GM21390 (cell line): ENCODE data around the gene WIPI1.
"Not testable (repeated sequence)": the region's sequence is repeated elsewhere in the genome, so short reads cannot be mapped to it uniquely, and the experiment has no call there.

ENCODE experiments used
- ATAC-seq: cut with Tn5 transposase; IDR thresholded peaks from one replicate; pipeline ENCODE4 v1.9.1; 2021; ENCODE audit not compliant: unreplicated experiment

Gene WIPI1, protein sequence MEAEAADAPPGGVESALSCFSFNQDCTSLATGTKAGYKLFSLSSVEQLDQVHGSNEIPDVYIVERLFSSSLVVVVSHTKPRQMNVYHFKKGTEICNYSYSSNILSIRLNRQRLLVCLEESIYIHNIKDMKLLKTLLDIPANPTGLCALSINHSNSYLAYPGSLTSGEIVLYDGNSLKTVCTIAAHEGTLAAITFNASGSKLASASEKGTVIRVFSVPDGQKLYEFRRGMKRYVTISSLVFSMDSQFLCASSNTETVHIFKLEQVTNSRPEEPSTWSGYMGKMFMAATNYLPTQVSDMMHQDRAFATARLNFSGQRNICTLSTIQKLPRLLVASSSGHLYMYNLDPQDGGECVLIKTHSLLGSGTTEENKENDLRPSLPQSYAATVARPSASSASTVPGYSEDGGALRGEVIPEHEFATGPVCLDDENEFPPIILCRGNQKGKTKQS

DNA sequence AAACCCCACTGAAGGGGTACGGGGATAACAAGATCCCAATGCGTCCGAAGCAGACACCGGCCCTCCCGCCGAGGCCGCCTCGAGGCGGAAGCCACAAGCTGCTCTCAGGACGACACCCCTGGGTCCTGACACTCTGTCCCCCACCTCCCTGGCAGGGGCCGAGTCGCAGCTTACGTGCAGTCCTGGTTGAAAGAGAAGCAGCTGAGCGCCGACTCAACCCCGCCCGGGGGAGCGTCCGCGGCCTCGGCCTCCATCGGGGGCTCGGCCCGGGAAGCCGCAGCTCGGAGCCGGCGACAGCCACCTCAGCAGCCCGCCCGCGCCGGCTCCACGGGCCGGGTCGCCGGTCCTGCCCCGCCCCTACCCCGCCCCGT, at the start of gene WIPI1:
TSS of gene WIPI1 (minus strand) at position 329 of the 371 bp plus-strand sequence. CDS start at position 254, 75 bp downstream.
- peak; percentile 24 for ATAC-seq

DNA sequence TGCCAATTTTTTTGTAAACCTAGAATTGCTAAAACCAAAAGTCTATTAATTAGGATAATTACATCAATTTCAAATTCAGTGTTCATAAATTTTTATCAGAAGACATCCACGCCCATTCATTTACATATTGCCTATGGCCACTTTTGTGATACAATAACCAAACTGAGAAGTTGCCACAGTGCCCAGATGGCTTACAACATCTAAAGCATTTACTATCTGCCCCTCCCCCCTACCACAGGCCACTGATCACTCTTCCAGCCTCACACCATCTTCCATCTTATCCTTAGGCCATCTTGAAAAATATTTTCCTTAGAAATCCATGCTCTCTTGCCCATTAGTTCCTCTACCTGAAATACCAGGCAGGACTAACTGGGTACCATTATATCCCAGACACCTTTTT, 48.7 kb upstream of the WIPI1 start:
- no peak for ATAC-seq

DNA sequence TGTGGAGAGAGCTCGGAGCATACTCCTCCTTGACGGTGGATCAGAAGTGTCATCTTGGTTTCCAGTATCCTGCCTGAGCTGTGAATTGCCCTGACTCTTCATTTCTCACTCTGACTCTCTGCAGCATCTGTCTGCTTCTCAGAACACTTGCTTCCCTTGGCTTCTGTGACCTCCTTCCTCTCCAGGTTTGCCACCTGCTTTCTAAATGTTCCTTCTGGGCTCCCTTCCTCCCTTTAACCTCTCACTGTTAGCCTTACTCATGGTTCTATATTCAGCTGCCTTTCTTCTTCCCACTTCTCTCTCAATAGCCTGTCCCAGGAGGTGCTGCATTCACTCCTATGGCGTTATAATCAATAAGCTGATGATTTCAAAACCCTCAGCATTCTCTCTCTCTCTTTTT, 43.8 kb upstream of the WIPI1 start:
- no peak for ATAC-seq

DNA sequence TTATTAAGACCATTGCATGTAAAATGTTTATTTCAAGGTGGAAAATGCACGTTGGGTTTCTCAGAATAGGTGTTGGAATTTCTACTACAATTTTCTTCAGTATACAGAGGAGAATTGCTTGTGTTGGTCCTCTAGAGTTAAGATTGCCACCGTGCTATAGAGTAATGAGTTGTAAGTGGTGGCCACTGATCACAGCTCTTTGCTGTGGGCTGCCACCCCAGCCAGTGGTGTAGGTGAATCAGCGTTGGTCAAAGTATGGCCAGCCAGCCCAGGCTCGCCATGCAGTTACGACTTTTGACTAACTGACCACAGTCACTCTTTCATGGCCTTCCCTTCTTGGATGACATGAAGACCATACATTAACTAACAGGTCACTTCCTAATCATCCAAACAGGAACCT, 42.3 kb upstream of the WIPI1 start:
- no peak for ATAC-seq

DNA sequence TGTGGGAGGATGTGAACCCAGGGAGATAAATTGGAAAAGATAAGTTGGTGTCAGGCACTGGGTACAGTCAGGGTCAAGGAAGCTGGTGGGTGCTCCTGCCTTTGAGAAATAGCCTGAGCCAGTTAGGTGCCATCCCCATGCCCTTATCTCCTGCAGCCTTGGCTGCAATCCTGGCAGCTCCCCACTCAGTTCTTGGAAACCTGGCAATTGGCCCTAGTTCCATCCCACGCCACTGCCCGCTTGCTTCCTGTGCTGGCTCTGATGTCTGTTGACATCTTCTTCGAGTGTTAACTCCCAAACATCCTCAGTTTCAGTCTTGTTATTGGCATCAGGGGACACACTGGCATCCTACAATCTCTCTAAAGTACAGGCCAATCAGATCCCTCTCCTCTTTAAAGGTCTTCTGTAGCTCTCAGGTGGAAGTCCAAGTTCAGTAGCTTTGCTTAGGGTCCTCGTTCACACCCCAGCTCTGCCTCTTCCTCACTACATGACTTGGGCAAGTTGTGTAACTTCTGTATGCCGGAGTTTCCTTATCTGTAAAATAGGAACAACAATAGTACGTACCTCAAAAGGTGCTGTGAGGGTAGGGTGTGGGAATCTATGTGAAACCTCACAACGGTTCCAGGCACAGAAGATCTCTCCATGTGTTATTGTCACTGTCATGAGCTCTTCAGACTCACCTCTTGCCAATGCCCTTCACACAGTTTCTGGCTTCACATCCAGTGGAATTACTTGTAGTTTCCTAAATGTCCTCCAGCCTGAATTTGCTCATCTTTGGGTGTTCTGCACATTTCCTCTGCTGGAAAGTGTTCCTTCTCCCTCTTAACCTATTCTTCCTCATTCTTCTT, 41.4 kb upstream of the WIPI1 start:
- peak; percentile 30 for ATAC-seq

DNA sequence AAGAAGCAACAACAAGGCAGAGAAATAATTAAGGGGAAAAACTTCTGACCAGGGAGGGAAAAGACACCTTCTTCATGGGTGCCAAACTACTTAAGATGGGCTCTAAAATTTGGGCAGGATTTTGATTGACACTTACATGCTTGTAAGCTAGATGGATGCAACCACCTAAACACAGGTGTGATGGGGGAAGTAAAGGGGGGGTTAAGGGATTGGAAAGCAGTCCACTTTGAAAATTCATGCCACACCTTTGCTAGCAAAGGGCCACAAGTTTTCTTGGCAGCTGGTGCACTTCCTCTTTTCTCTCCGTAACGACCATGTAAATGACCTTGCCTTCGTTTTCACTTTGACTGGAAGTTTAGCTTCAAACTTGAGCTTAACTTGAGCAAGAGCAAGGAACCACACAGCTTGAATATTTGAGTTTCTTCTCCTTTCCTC, 40.6 kb upstream of the WIPI1 start:
- ATAC-seq = peak; percentile 94

DNA sequence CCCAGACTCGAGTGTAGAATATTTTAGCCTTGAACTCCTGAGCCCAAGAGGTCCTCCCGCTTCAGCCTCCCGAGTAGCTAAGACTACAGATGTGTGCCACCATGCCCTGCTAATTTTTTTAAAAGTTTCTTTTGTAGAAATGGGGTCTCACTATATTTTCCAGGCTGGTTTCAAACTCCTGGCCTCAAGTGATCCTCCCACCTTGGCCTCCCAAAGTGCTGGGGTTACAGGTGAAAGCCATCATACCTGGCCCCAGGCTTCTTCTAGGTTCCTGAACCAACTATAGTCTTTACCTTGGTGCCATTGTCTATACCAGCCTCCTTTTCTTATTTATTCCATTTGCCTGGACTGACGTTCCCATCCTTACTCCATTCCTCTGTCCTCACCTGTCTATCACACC, 37.8 kb upstream of the WIPI1 start:
- no peak for ATAC-seq

DNA sequence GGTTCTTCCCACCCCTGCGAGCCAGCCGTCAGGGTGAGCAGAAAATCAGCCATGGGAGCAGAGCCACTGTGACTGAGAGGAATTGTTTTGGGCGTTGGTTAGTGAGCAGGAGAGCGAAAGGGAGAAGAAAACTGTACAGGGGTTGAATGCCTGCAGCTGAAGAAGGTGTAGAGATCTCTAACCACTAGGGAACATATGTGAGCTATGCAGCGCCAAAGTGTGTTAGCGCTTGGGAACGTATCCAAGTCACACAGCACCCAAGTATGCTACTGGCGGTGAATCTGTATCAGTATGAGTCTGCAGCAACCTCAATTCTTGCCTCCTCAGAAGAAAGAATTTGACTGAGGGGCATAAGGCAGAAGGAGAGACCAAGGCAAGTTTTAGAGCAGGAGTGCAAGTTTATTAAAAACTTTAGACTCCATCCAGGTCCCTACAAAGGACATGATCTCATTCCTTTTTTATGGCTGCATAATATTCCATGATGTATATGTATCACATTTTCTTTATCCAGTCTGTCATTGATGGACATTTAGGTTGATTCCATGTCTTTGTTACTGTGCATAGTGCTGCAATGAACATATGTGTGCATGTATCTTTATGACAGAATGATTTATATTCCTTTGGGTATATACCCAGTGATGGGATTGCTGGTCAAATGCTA, 35.2 kb upstream of the WIPI1 start:
- not testable (repeated sequence) for ATAC-seq

DNA sequence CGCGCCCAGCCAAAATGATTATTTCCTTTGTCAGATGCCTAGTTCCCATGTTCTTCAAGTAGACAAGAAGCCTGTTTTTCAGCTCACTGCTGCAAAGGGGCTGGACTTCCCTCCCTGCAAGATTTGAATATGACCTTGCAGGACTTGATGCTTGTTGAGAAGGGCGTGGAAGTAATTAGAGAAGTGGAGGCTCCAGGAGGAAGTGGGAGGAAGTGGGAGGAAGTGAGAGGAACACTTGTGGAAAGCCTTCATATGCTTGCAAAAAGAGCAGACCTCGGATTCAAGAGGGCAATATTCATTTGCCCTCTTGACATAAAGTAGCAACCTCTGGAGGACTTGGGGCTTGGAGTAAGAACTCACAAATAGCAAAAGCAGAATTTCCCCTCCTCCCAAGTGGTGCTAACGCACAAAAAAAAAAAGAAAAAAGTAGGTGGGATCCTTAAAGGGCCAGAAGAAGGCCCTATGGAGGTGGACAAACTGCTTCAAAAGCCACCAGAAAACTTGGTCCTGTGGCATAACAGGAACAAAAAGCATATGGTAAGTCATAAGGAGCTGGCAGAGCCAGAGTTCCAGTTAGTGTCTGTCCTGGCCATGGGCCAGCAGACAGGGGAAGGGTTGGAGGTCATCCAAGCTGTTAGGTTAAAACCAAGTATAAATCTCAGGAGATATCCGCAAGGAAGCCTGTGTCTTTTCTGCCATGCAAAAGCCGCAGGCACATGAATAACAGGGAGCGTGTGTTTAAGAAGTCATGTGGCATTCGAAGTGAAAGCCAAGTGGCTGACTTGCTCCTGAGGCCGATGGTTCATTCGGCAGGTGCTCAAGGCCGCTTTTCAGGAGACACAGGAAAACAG, 34.3 kb upstream of the WIPI1 start:
- peak; percentile 56 for ATAC-seq

DNA sequence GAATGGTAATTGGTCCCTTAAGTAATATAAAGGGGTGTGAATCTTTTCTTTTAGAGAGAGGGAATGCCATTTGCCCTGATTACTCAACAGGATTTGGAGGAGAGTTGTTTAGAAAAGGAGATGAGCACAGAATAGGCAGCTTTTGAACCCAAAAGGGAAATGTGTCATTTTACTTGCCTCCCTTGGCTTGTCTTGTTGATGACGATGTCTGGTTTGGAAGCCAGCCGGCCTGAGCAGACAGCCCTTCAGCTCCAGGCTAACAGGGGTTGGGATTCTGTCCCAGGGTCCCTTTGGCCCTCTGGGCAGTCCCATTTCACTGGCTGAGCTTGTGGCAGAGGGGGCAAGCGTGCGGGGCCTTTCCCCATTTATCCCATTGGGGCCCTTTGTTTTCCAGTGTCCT, 32.6 kb upstream of the WIPI1 start:
- ATAC-seq = no peak

DNA sequence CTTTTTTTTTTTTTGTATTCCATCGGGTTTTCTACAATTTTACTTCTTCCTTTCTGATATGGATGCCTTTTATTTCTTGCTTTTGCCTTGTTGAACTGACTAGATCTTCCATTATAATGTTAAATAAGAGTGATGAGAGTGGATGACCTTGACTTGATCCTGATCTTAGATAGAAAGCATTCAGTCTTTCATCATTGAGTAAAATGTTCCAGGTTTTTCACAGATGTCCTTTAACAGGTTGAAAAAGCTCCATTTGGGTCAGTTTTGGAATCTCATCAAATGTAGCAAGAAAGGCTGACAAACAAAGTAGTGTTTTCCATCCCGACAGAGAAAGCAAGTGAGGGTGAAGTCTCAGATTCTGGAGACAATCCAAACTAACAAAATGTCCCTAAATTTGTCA, 27.2 kb upstream of the WIPI1 start:
- no peak for ATAC-seq

DNA sequence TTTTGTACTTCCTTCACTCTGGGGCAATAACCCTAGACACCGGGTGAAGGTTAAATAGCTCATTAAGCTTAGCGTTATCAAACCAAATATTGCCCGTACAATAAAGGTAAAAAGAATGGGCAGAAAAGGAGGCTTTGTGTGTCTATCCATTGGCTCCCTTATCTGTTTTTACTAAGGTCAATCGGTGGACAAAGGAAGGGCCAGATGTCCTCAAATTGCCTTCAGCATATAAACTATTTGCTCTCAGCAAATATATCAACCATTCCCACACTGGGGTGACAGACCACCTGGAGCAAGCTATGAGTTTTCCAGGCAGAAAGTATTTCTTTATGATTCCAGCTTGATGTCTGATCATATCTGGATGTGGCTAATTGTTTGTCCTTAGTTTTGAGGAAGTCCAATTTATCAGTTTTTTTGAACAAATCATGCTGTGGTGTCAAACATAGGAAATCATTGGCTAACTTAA, 25.3 kb upstream of the WIPI1 start:
- no peak for ATAC-seq

DNA sequence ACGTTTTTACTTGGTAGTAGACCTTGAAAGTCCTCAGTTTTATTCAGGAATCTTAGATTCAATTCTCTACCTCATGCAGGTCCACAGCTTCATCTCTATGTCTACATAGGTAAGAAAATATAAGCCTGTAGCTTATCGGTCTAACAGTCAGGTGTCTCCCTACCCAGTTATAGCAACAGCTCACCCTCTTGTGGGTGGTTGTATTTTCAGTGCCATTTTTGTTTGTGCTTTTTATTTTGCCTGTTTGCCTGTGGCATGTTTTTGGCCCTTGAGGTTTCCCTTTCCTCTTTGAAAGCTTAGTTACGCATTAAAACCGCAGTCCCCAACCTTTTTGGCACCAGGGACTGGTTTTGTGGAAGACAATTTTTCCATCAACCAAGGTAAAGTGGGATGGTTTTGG, 23.6 kb upstream of the WIPI1 start:
- no peak for ATAC-seq

DNA sequence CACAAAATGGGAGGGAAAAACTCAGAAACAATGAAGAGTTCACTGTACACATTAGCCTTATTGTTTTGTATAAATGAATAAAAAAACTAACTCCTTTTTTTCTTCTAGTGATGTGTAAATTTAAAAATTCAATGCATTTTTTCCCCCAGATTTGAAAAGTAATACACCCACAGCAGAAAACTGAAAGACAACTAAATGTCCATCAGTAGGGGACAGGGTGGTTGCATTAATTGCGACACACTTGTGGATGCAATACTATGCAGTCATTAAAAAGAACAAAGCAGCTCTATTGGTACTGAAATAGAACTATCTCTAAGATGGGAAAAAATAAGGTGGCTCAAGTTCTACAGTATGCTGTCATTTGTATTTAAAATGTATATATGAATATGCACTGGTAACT, 13.7 kb upstream of the WIPI1 start:
- no peak for ATAC-seq

DNA sequence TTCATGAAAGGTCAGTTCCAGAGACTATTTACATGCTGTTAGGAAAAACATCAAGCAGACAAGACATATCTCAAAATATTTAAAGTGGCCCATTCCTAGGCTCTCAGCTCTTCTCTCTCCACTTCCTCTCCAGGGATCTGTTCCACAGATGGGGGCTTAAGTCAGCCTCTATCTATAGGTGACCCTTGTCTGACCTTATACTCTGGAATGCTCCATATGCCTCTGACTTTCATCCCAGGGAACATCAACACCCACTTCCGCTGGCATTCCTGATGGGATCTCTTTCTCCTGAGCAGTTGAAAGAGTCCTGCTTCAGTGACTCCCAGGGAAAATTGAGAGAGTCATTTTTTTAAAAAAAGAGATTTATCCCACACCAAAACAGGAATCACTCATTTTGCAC, 11.5 kb upstream of the WIPI1 start:
- no peak for ATAC-seq

DNA sequence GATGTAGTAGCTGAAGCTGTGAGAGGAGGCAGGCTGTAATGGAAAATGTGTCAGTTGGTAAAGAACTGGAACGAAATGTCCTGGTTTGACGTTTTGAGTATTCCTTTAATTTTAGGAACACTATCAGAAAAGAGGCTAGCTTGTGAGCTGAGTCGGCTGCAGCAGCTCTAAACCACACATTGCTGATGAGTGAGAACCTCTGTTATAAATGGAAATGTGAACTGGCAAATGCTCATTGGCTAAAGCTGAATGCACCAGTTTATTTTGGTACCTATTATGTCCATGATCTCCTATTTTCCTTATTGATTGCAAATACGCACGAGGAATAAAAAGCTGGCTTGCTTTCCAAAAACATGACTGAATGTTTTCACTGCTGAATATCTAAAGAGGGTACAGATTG, 11.0 kb upstream of the WIPI1 start:
- ATAC-seq = no peak

DNA sequence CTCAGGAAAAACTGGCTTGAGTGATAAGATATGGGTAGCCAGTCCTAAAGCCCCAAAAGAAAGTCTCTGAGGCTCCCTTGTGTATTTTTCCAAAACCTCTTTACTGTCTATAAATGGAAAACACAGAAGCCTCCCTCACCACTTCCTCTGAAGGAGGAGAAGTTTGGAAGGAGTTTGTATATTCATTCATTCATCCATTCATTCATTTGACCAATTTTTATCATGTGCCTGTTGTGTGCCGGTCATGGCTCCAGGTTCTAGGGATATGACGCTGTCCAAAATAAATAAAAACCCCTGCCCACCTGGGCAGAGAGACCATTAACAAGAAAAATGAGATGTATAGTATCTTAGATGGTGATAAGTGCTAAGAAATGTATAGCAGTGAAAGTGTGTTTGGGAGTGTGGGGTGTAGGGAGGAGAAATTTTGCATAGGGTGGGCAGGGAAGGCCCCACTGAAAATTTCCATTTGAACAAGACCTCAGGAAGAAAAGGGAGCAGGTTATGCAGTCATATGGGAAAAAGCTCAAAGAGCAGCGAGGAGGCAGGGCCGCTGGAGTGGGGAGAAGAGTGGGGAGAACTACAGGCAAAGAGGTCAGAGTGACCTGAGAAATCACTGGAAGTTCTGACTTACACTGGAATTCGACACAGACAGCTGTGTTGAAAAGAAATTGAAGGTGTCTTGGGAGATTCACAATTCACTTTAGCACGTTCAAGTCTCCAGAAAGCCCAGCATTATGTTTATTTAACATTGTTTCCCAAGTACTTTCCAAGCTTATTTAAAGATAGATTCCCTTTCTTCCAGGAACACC, 6.1 kb upstream of the WIPI1 start:
- no peak for ATAC-seq

DNA sequence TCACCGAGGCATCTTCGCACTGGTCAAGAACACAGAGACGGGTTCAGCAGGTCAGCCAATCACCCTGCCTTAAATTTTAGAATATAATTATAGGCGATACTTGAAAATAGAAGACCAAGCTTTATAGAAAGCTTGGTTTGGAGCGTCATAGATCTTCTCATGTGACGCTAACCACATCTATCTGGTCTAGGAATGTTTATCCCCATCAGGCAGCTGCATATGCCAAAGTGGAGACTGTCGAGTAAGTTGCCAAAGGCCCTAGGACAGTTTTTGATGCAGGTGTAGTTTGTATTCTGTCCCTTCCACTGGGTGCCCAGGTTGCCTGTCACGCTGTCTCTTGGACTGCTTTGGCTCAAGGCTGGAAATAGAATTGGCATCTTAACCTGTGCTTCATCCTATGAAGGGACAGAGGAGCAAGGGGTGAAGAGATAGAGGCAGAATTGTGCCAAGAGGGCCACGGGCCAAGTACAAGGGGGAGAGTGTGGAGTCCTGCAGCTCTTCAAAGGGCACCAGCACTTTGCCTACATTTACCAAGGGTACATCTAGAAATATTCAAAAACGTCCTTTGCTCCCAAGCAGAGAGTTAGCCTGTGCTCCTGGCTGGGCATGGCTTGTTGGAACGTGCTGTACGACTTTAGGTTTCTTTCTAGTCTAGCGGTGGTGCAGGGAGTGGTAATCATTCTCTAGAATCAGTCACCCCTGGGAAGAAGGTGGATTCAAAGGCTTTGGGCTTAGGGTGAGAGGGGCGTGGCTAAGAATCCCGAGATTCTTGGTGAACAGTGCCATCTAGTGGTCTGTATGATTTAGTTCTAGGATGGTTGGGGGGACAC, 5.3 kb upstream of the WIPI1 start:
- ATAC-seq = peak; percentile 38

DNA sequence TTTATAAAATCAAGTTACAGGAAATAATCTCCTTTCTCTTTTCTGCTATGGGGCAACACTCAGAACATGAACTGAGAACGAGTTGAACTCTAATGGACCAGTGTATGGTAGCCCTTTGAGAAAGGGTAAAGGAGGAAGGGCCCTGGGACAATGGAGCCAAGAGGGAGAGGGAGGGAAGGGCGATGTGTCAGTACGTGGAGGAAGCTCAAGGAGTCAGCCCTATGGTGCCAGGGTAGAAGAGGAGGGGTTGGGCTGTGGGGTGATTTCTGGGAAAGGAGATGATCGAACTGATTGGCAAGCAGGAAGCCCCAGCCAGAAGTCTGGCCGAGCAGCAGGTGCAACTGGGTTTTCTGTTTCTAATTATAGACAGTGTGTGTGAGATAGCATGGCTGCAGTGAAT, 4.3 kb upstream of the WIPI1 start:
- ATAC-seq = no peak
